Neural cell (in vitro differentiated cells): ENCODE results near the gene SESN1.

ENCODE experiments used
- EZH2 ChIP-seq: fragments of 200-600, 300-800 bp; shearing (Covaris generic), sonication (generic); IDR thresholded peaks from 2 replicates; pipeline ENCODE4 v1.6.1; 2014; ENCODE audit warnings: antibody characterized with exemption, low read length, borderline replicate concordance, mild to moderate bottlenecking; ENCODE audit not compliant: insufficient read depth, poor library complexity, severe bottlenecking
- MXI1 ChIP-seq: fragments of 450-650 bp; conservative IDR thresholded peaks from 2 replicates; pipeline ENCODE4 v1.6.1; 2014; ENCODE audit warnings: antibody characterized with exemption, mild to moderate bottlenecking; ENCODE audit not compliant: poor library complexity, severe bottlenecking
- POLR2AphosphoS5 ChIP-seq: IDR thresholded peaks from 2 replicates; pipeline ENCODE4 v1.6.1; 2012
- RAD21 ChIP-seq: fragments of 450-650 bp; conservative IDR thresholded peaks from 2 replicates; pipeline ENCODE4 v1.6.1; 2014; ENCODE audit warnings: antibody characterized with exemption, mild to moderate bottlenecking, moderate library complexity
- SMC3 ChIP-seq: fragments of 450-650 bp; conservative IDR thresholded peaks from 2 replicates; pipeline ENCODE4 v1.6.1; 2014; ENCODE audit warnings: antibody characterized with exemption, mild to moderate bottlenecking, moderate library complexity; ENCODE audit not compliant: poor library complexity
- TAF1 ChIP-seq: IDR thresholded peaks from 2 replicates; pipeline ENCODE4 v1.6.1; 2012; ENCODE audit warnings: low read depth
- TF ChIP-seq, protein P1 (sequence below): fragments of 450-650 bp; IDR thresholded peaks from 2 replicates; pipeline ENCODE4 v1.5.1; 2014; ENCODE audit warnings: antibody characterized with exemption, mild to moderate bottlenecking, moderate library complexity; ENCODE audit not compliant: poor library complexity, severe bottlenecking
- TF ChIP-seq, protein P2 (sequence below): IDR thresholded peaks from 2 replicates; pipeline ENCODE4 v1.6.1; 2012; ENCODE audit warnings: borderline replicate concordance

DNA sequence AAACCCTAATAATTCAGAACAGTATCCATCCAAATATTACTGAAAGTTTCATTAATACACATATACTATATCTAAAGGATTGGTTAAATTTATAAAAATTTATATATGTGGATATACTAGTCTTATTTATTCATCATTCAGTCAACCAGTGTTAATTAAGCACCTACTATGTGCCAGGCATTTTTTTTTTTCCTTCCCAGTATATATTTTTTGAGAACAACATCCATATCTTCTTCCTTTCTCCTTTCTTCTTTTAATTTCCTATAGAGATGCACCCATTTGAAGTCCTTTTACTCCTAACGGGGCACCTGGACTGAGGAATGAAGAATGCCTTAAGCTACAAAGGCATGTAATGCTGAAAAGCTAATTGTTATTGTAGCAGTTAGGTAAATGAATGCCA lies 72.8 kb downstream of the SESN1 start:
- TF ChIP-seq, protein P1, sequence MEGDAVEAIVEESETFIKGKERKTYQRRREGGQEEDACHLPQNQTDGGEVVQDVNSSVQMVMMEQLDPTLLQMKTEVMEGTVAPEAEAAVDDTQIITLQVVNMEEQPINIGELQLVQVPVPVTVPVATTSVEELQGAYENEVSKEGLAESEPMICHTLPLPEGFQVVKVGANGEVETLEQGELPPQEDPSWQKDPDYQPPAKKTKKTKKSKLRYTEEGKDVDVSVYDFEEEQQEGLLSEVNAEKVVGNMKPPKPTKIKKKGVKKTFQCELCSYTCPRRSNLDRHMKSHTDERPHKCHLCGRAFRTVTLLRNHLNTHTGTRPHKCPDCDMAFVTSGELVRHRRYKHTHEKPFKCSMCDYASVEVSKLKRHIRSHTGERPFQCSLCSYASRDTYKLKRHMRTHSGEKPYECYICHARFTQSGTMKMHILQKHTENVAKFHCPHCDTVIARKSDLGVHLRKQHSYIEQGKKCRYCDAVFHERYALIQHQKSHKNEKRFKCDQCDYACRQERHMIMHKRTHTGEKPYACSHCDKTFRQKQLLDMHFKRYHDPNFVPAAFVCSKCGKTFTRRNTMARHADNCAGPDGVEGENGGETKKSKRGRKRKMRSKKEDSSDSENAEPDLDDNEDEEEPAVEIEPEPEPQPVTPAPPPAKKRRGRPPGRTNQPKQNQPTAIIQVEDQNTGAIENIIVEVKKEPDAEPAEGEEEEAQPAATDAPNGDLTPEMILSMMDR = no peak
- TF ChIP-seq EZH2 = no peak
- no peak for TF ChIP-seq POLR2AphosphoS5
- no peak for TF ChIP-seq SMC3
- no peak for TF ChIP-seq TAF1
- TF ChIP-seq, protein P2, sequence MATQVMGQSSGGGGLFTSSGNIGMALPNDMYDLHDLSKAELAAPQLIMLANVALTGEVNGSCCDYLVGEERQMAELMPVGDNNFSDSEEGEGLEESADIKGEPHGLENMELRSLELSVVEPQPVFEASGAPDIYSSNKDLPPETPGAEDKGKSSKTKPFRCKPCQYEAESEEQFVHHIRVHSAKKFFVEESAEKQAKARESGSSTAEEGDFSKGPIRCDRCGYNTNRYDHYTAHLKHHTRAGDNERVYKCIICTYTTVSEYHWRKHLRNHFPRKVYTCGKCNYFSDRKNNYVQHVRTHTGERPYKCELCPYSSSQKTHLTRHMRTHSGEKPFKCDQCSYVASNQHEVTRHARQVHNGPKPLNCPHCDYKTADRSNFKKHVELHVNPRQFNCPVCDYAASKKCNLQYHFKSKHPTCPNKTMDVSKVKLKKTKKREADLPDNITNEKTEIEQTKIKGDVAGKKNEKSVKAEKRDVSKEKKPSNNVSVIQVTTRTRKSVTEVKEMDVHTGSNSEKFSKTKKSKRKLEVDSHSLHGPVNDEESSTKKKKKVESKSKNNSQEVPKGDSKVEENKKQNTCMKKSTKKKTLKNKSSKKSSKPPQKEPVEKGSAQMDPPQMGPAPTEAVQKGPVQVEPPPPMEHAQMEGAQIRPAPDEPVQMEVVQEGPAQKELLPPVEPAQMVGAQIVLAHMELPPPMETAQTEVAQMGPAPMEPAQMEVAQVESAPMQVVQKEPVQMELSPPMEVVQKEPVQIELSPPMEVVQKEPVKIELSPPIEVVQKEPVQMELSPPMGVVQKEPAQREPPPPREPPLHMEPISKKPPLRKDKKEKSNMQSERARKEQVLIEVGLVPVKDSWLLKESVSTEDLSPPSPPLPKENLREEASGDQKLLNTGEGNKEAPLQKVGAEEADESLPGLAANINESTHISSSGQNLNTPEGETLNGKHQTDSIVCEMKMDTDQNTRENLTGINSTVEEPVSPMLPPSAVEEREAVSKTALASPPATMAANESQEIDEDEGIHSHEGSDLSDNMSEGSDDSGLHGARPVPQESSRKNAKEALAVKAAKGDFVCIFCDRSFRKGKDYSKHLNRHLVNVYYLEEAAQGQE = no peak
- TF ChIP-seq RAD21 = no peak
- TF ChIP-seq MXI1 = no peak
